Measurements from ENCODE around the gene VAV3.

Gene VAV3

DNA sequence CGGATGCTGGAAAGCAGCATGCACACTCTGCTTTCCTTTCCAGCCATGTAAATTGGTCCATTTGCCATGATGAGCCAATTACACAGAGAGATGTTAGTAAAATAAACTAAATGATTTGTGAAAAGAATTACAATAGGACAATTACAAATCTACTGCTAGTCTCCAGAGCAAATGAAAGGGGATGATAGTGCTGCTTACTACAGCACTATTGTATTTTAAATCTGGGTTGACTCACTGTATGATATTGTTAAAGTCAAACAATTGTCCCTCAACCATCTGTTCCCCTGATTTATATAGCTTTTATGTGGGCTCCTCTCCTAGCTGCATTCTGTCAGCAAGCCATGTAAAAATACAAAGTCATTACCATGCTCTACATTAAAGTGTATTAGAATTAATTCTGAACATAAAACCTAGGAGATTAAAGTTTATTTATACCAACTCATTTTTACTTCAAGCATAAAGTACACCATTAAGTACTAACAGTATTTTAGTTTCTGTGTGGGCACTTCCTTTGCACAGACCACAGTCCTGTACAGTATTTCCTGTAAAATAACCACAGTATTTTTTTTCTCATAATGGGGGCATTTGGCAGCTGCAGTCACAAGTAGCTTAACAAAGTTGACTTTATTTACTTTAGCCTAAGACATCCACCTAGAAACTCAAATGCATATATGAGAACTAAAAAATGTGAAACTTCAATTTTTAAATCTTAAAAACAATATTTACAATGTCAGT, 135.8 kb downstream of the VAV3 start:
- H4K91ac ChIP-seq (ENCODE audit: low read depth, low read length, poor library complexity): no peak overlapping the region
- WGBS, 2 donors (ENCODE audit: extremely low coverage in 2 of 2, insufficient read length in 2 of 2, insufficient replicate concordance in 1 of 2): no CpG with 5 or more reads among the region's 1 CpG
- no peaks in the 10 kb centered on the region for H3K27me3 ChIP-seq (ENCODE audit: control insufficient read depth in 3 of 3, insufficient read depth in 3 of 3, low read depth in 1 of 3, low read length in 3 of 3)
- H3K4me1 ChIP-seq (ENCODE audit: control insufficient read depth in 2 of 2, insufficient read depth in 1 of 2, low read depth in 1 of 2, low read length in 2 of 2): no peaks in the 10 kb centered on the region
- no peak overlapping the region for H3K18ac ChIP-seq (ENCODE audit: low read length)
- no peak overlapping the region for H2AK5ac ChIP-seq (ENCODE audit: low read depth, low read length)
- no peak overlapping the region for H2AFZ ChIP-seq (ENCODE audit: low read length)
- H3K36me3 ChIP-seq (replicated peaks in 1 of 2; ENCODE audit: control insufficient read depth in 2 of 2, insufficient read depth in 2 of 2, low read length in 2 of 2): no peaks in the 10 kb centered on the region
- no peak overlapping the region for H2BK120ac ChIP-seq (ENCODE audit: low read depth, low read length)
- H2BK12ac ChIP-seq (ENCODE audit: low read length): no peak overlapping the region
- no peak for DNase-seq (ENCODE audit: low spot score)
- no peak overlapping the region for H3K4me2 ChIP-seq (ENCODE audit: insufficient read depth, low read length, poor library complexity, severe bottlenecking)
- H3K14ac ChIP-seq (ENCODE audit: low read length): no peak overlapping the region
- no peak overlapping the region for H2BK5ac ChIP-seq (ENCODE audit: low read length)
- H3K79me1 ChIP-seq (ENCODE audit: low read depth, low read length): no peaks in the 10 kb centered on the region
- no peak overlapping the region for H3K23ac ChIP-seq (ENCODE audit: low read depth, low read length, poor library complexity)
- H3K9me3 ChIP-seq (replicated peaks in 1 of 2; ENCODE audit: control insufficient read depth in 2 of 2, insufficient read depth in 1 of 2, low read depth in 1 of 2, low read length in 2 of 2): no peaks in the 10 kb centered on the region
- no peak overlapping the region for H3K27ac ChIP-seq (replicated peaks; ENCODE audit: low read length)
- no peak overlapping the region for H2BK15ac ChIP-seq (ENCODE audit: low read length)
- H3K4me3 ChIP-seq (ENCODE audit: low read length in 2 of 2): no peak overlapping the region
- no peak overlapping the region for H3K9ac ChIP-seq (ENCODE audit: low read depth, low read length, poor library complexity)
- no peak overlapping the region for H4K8ac ChIP-seq (ENCODE audit: low read depth, low read length)
- H3K4ac ChIP-seq (ENCODE audit: low read length): no peak overlapping the region

DNA sequence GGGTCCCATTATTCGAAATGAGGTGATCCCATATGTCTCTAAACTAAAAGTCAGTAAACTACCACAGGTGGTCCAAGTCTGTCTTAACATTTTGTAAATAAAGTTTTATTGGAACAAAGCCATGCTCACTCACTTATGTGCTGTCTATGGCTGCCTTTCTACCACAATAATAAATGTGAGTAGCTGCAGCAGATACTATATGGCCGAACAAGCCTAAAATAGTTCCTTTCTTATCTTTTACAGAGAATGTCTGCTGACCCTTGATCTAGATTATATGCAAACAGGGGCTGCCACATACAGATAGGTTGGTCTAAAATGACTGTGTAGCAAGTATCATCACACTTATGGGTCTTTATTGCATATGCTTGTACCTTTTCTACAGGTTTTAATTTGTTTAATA, 140.0 kb downstream of the VAV3 start:
- no peak for DNase-seq (ENCODE audit: low spot score)
- H2AFZ ChIP-seq (ENCODE audit: low read length): no peak overlapping the region
- H3K27me3 ChIP-seq (ENCODE audit: control insufficient read depth in 3 of 3, insufficient read depth in 3 of 3, low read depth in 1 of 3, low read length in 3 of 3): no peaks in the 10 kb centered on the region
- H3K14ac ChIP-seq (ENCODE audit: low read length): no peak overlapping the region
- H3K18ac ChIP-seq (ENCODE audit: low read length): no peak overlapping the region
- H3K27ac ChIP-seq (replicated peaks; ENCODE audit: low read length): no peak overlapping the region
- H3K23ac ChIP-seq (ENCODE audit: low read depth, low read length, poor library complexity): no peak overlapping the region
- WGBS, 2 donors (ENCODE audit: extremely low coverage in 2 of 2, insufficient read length in 2 of 2, insufficient replicate concordance in 1 of 2): no CpG with 5 or more reads among the region's 2 CpGs
- no peak overlapping the region for H2BK5ac ChIP-seq (ENCODE audit: low read length)
- H2AK5ac ChIP-seq (ENCODE audit: low read depth, low read length): no peak overlapping the region
- H2BK15ac ChIP-seq (ENCODE audit: low read length): no peak overlapping the region
- no peak overlapping the region for H3K9ac ChIP-seq (ENCODE audit: low read depth, low read length, poor library complexity)
- no peaks in the 10 kb centered on the region for H3K9me3 ChIP-seq (replicated peaks in 1 of 2; ENCODE audit: control insufficient read depth in 2 of 2, insufficient read depth in 1 of 2, low read depth in 1 of 2, low read length in 2 of 2)
- peaks cover 2% of the 10 kb centered on the region for H3K79me1 ChIP-seq (ENCODE audit: low read depth, low read length)
- no peak overlapping the region for H2BK12ac ChIP-seq (ENCODE audit: low read length)
- H2BK120ac ChIP-seq (ENCODE audit: low read depth, low read length): no peak overlapping the region
- H3K4me2 ChIP-seq (ENCODE audit: insufficient read depth, low read length, poor library complexity, severe bottlenecking): no peak overlapping the region
- no peak overlapping the region for H3K4ac ChIP-seq (ENCODE audit: low read length)
- no peaks in the 10 kb centered on the region for H3K36me3 ChIP-seq (replicated peaks in 1 of 2; ENCODE audit: control insufficient read depth in 2 of 2, insufficient read depth in 2 of 2, low read length in 2 of 2)
- H3K4me1 ChIP-seq (ENCODE audit: control insufficient read depth in 2 of 2, insufficient read depth in 1 of 2, low read depth in 1 of 2, low read length in 2 of 2): no peaks in the 10 kb centered on the region
- no peak overlapping the region for H4K91ac ChIP-seq (ENCODE audit: low read depth, low read length, poor library complexity)
- H4K8ac ChIP-seq (ENCODE audit: low read depth, low read length): no peak overlapping the region
- H3K4me3 ChIP-seq (ENCODE audit: low read length in 2 of 2): no peak overlapping the region

DNA sequence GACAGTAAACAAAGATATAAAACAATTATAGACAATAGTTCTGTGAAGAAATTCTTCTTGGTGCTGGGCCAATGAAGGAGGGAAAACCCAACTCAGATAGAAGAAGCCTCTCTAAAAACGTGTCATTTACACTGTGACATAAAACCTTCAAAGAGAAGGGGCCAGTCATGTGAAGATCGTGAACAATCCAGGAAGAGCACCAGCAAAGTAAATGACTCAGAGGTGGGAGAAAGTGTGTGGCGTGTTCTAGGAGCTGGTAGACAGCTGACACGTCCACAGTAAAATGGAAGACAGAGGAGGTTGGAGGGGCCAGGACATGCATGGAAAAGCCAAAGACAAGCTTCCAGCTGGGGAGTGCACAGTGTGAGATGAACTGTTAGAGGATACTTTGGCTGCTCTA, 143.6 kb downstream of the VAV3 start:
- no CpG with 5 or more reads among the region's 4 CpGs for WGBS, 2 donors (ENCODE audit: extremely low coverage in 2 of 2, insufficient read length in 2 of 2, insufficient replicate concordance in 1 of 2)
- Histone ChIP-seq H3K14ac (ENCODE audit: low read length) (no peak overlapping the region), H2BK15ac (ENCODE audit: low read length) (no peak overlapping the region), H3K27me3 (ENCODE audit: control insufficient read depth in 3 of 3, insufficient read depth in 3 of 3, low read depth in 1 of 3, low read length in 3 of 3) (no peaks in the 10 kb centered on the region), H2BK12ac (ENCODE audit: low read length) (no peak overlapping the region), H3K4ac (ENCODE audit: low read length) (no peak overlapping the region), H3K9me3 (replicated peaks in 1 of 2; ENCODE audit: control insufficient read depth in 2 of 2, insufficient read depth in 1 of 2, low read depth in 1 of 2, low read length in 2 of 2) (no peaks in the 10 kb centered on the region), H3K36me3 (replicated peaks in 1 of 2; ENCODE audit: control insufficient read depth in 2 of 2, insufficient read depth in 2 of 2, low read length in 2 of 2) (no peaks in the 10 kb centered on the region), H3K9ac (ENCODE audit: low read depth, low read length, poor library complexity) (no peak overlapping the region), H3K4me1 (ENCODE audit: control insufficient read depth in 2 of 2, insufficient read depth in 1 of 2, low read depth in 1 of 2, low read length in 2 of 2) (no peaks in the 10 kb centered on the region), H2BK120ac (ENCODE audit: low read depth, low read length) (no peak overlapping the region), H3K27ac (replicated peaks; ENCODE audit: low read length) (no peak overlapping the region), H2AFZ (ENCODE audit: low read length) (no peak overlapping the region), H2AK5ac (ENCODE audit: low read depth, low read length) (no peak overlapping the region), H3K79me1 (ENCODE audit: low read depth, low read length) (peaks cover 2% of the 10 kb centered on the region), H4K91ac (ENCODE audit: low read depth, low read length, poor library complexity) (no peak overlapping the region), H3K18ac (ENCODE audit: low read length) (no peak overlapping the region), H3K4me3 (ENCODE audit: low read length in 2 of 2) (no peak overlapping the region), H4K8ac (ENCODE audit: low read depth, low read length) (no peak overlapping the region), H3K23ac (ENCODE audit: low read depth, low read length, poor library complexity) (no peak overlapping the region), H2BK5ac (ENCODE audit: low read length) (no peak overlapping the region), H3K4me2 (ENCODE audit: insufficient read depth, low read length, poor library complexity, severe bottlenecking) (no peak overlapping the region)
- no peak for DNase-seq (ENCODE audit: low spot score)

DNA sequence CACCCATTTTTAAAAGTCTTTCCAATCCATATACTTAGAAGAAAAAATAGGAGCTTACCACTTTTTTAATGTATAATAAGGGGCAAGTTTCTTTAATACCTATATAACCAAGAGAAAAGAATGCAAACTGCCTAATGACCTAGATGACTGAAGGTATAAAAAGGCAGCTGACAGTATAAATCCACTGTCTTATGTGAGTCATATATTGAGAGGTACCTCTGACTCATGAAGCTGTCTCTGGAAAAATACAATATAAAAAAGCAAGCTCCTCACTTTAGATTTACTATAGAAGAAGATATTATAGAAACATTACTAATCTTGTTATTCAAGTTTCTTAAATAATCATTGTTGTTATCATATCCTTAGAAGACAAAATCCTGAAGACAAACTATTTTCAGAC, 144.2 kb downstream of the VAV3 start:
- Histone ChIP-seq H2AK5ac (ENCODE audit: low read depth, low read length) (no peak overlapping the region), H3K4me2 (ENCODE audit: insufficient read depth, low read length, poor library complexity, severe bottlenecking) (no peak overlapping the region), H3K4ac (ENCODE audit: low read length) (no peak overlapping the region), H2AFZ (ENCODE audit: low read length) (no peak overlapping the region), H3K23ac (ENCODE audit: low read depth, low read length, poor library complexity) (no peak overlapping the region), H2BK120ac (ENCODE audit: low read depth, low read length) (no peak overlapping the region), H3K9me3 (replicated peaks in 1 of 2; ENCODE audit: control insufficient read depth in 2 of 2, insufficient read depth in 1 of 2, low read depth in 1 of 2, low read length in 2 of 2) (no peaks in the 10 kb centered on the region), H3K18ac (ENCODE audit: low read length) (no peak overlapping the region), H3K14ac (ENCODE audit: low read length) (no peak overlapping the region), H4K8ac (ENCODE audit: low read depth, low read length) (no peak overlapping the region), H2BK5ac (ENCODE audit: low read length) (no peak overlapping the region), H3K4me1 (ENCODE audit: control insufficient read depth in 2 of 2, insufficient read depth in 1 of 2, low read depth in 1 of 2, low read length in 2 of 2) (no peaks in the 10 kb centered on the region), H3K27me3 (ENCODE audit: control insufficient read depth in 3 of 3, insufficient read depth in 3 of 3, low read depth in 1 of 3, low read length in 3 of 3) (no peaks in the 10 kb centered on the region), H3K27ac (replicated peaks; ENCODE audit: low read length) (no peak overlapping the region), H3K36me3 (replicated peaks in 1 of 2; ENCODE audit: control insufficient read depth in 2 of 2, insufficient read depth in 2 of 2, low read length in 2 of 2) (no peaks in the 10 kb centered on the region), H3K9ac (ENCODE audit: low read depth, low read length, poor library complexity) (no peak overlapping the region), H4K91ac (ENCODE audit: low read depth, low read length, poor library complexity) (no peak overlapping the region), H3K4me3 (ENCODE audit: low read length in 2 of 2) (no peak overlapping the region), H3K79me1 (ENCODE audit: low read depth, low read length) (peaks cover 2% of the 10 kb centered on the region), H2BK15ac (ENCODE audit: low read length) (no peak overlapping the region), H2BK12ac (ENCODE audit: low read length) (no peak overlapping the region)
- no peak for DNase-seq (ENCODE audit: low spot score)
